K562 (cell line): ENCODE results near the gene TSKS. TPM values are rescaled to one million over a fixed set of nuclear protein-coding genes. Genes with fewer than 3 reads are reported as not detected.

Source experiments
- ATAC-seq: fragments of 200-7000 bp; cut with Tn5 transposase; 3 replicates; pipeline ENCODE4 v1.9.1; 2020; ENCODE audit warnings: moderate library complexity
- BruUV-seq: library from RNA; stranded (reverse); fragments of 400-500 nt; replicated peaks from 2 replicates; lab custom pipeline; 2021; lab: Mats Ljungman, UMichigan
- CTCF ChIA-PET: fragments of 300-600 bp; formaldehyde crosslinking; extraction: SDS; loops from one replicate; lab custom pipeline; 2021; ENCODE audit warnings: low intra/inter-chr PET ratio; lab: Yijun Ruan, JAX
- POLR2A ChIA-PET: fragments of 300-600, 350-650 bp; sonication (Branson Sonifier 250); formaldehyde crosslinking; extraction: SDS; loops from one replicate; lab custom pipeline; 2021; ENCODE audit warnings: antibody characterized with exemption, inconsistent platforms; lab: Yijun Ruan, JAX
- DNase-seq, 4 experiments: peaks; one replicate each; pipeline versions ENCODE4 v3.0.0 to v3.0.0-alpha.2; 2011 to 2018; ENCODE audit warnings: low spot score in 3 of 4, mixed read lengths in 3 of 4; ENCODE audit errors: extremely low read depth in 1 of 4
- FAIRE-seq: peaks from 2 replicates; lab custom pipeline; 2011; peaks lifted over from hg19 to GRCh38; lab: Jason Lieb, UNC
- H2AFZ ChIP-seq: 2 replicates; pipeline ENCODE4 v1.6.0; 2011; ENCODE audit warnings: low read depth, low read length, control low read depth, inconsistent platforms
- H3K27ac ChIP-seq: fragments of 200-600 bp; 3 replicates; pipeline ENCODE4 v1.8.0; 2011; ENCODE audit warnings: low read depth, mild to moderate bottlenecking, control low read depth, inconsistent platforms, low read length, moderate library complexity, mixed read lengths; ENCODE audit errors: extremely low read depth
- H3K27me3 ChIP-seq, 2 experiments: fragments of 300-600 bp in 1 of 2; 2 replicates in 1 of 2; 3 replicates in 1 of 2; pipeline versions ENCODE4 v1.6.0 to v1.8.0; 2011; ENCODE audit warnings: inconsistent platforms in 2 of 2, low read length in 2 of 2, mild to moderate bottlenecking in 1 of 2, mixed read lengths in 1 of 2, moderate library complexity in 1 of 2; ENCODE audit not compliant: control insufficient read depth in 2 of 2, insufficient read depth in 2 of 2
- H3K36me3 ChIP-seq: fragments of 300-600 bp; 3 replicates; pipeline ENCODE4 v1.8.0; 2011; ENCODE audit warnings: mild to moderate bottlenecking, low read length, inconsistent platforms; ENCODE audit not compliant: control insufficient read depth, insufficient read depth
- H3K4me1 ChIP-seq, 2 experiments: fragments of 200-600 bp in 1 of 2; replicated peaks in 1 of 2; 2 replicates in 1 of 2; 3 replicates in 1 of 2; pipeline versions ENCODE4 v1.5.1 to v1.8.0; 2011; ENCODE audit warnings: inconsistent platforms in 2 of 2, low read length in 2 of 2, mild to moderate bottlenecking in 1 of 2, mixed read lengths in 1 of 2, moderate library complexity in 1 of 2; ENCODE audit not compliant: control insufficient read depth in 2 of 2, insufficient read depth in 2 of 2
- H3K4me2 ChIP-seq: 2 replicates; pipeline ENCODE4 v1.6.1; 2011; ENCODE audit warnings: low read length, control low read depth, inconsistent platforms, mixed read lengths; ENCODE audit not compliant: insufficient read depth
- H3K4me3 ChIP-seq: fragments of 200-600 bp; sonication (generic), shearing (Covaris generic); 2 replicates; pipeline ENCODE4 v1.5.1; 2016; ENCODE audit warnings: control low read depth, inconsistent platforms
- H3K79me2 ChIP-seq: fragments of 200-600 bp; 3 replicates; pipeline ENCODE4 v1.8.0; 2011; ENCODE audit warnings: low read length, inconsistent platforms; ENCODE audit not compliant: control insufficient read depth, insufficient read depth
- H3K9ac ChIP-seq, 2 experiments: 2 replicates each; pipeline versions ENCODE4 v1.6.0 to v1.6.1; 2011; ENCODE audit warnings: low read depth in 2 of 2, low read length in 2 of 2, control low read depth in 1 of 2, inconsistent platforms in 1 of 2, mild to moderate bottlenecking in 1 of 2, mixed read lengths in 1 of 2; ENCODE audit not compliant: insufficient read depth in 1 of 2
- H3K9me1 ChIP-seq: one replicate; pipeline ENCODE4 v1.6.0; 2011; ENCODE audit warnings: inconsistent platforms, mild to moderate bottlenecking, low read length, moderate library complexity; ENCODE audit not compliant: control insufficient read depth, insufficient read depth
- H3K9me3 ChIP-seq: replicated peaks from 2 replicates; pipeline ENCODE4 v1.5.1; 2011; ENCODE audit warnings: low read depth, low read length, inconsistent platforms; ENCODE audit not compliant: control insufficient read depth, insufficient read depth
- H4K20me1 ChIP-seq: replicated peaks from 2 replicates; pipeline ENCODE4 v1.6.1; 2011; ENCODE audit warnings: low read length, inconsistent platforms, mixed read lengths; ENCODE audit not compliant: control insufficient read depth, insufficient read depth
- CTBP1 ChIP-seq: fragments of 450-650 bp; IDR thresholded peaks from 2 replicates; pipeline ENCODE4 v1.6.1; 2016; ENCODE audit warnings: borderline replicate concordance
- EGR1 ChIP-seq: fragments of 450-650 bp; conservative IDR thresholded peaks from 2 replicates; pipeline ENCODE4 v1.6.1; 2017; ENCODE audit warnings: mild to moderate bottlenecking
- ERF ChIP-seq: fragments of 450-650 bp; formaldehyde crosslinking; IDR thresholded peaks from 2 replicates; pipeline ENCODE4 v1.4.0; 2020; ENCODE audit warnings: mild to moderate bottlenecking, mixed read lengths
- RERE ChIP-seq: sonication (generic); formaldehyde crosslinking; IDR thresholded peaks from 2 replicates; pipeline ENCODE4 v1.8.0; 2023; ENCODE audit warnings: missing genetic modification reagents, mild to moderate bottlenecking, borderline replicate concordance
- ZNF23 ChIP-seq: fragments of 250-450 bp; sonication (Bioruptor Pico); IDR thresholded peaks from 2 replicates; pipeline ENCODE4 v1.4.0; 2020; ENCODE audit warnings: mild to moderate bottlenecking
- ZNF644 ChIP-seq: fragments of 200-800 bp; sonication (Bioruptor generic); IDR thresholded peaks from 2 replicates; pipeline ENCODE4 v1.6.1; 2016; ENCODE audit warnings: low read depth, missing genetic modification characterization, missing compliant biosample characterization
- WGBS: fragments of 100-300 bp; shearing (Covaris generic); methylation state at CpG from one replicate; pipeline ENCODE4 v1.1.6; 2016; ENCODE audit warnings: low coverage, mixed read lengths; ENCODE audit not compliant: insufficient coverage; ENCODE audit errors: missing lambda C conversion rate; 5-methylcytosine and 5-hydroxymethylcytosine counted together
- in situ Hi-C: fragments of 300-500 bp; cut with MboI; formaldehyde crosslinking; loops from 4 replicates; pipeline ENCODE4 v1.15.0; 2018; ENCODE audit warnings: inconsistent platforms, mixed read lengths
- intact Hi-C: fragments of 100-400 bp; cut with micrococcal nuclease; formaldehyde crosslinking; loops from 2 replicates; pipeline ENCODE4 v1.14.2; 2022
- polyA plus RNA-seq, 8 experiments: library from polyadenylated mRNA; depleted of rRNA in 4 of 8; stranded (reverse) in 5 of 8; unstranded in 3 of 8; fragments of >200 nt; fragmentation: Nextera tagmentation in 2 of 8; fragmentation: Illumina TruSeq in 1 of 8; extraction: Ambion mirVana in 2 of 8; extraction: Trizol in 1 of 8; gene quantifications; 2 replicates each; pipeline versions ENCODE4 v1.2.1 to v1.2.3, GENCODE V29; 2011 to 2014; ENCODE audit warnings: inconsistent platforms in 1 of 8, missing spikeins in 1 of 8
- total RNA-seq, 7 experiments: library from RNA; depleted of rRNA in 6 of 7; stranded (reverse); fragments of >200 nt in 6 of 7; fragmentation: Illumina TruSeq in 2 of 7; extraction: Trizol in 2 of 7; gene quantifications; 2 replicates each; pipeline versions ENCODE4 v1.2.1 to v1.2.3, GENCODE V29; 2011 to 2021; ENCODE audit warnings: low replicate concordance in 1 of 7

The TSKS gene
- total and polyA plus RNA-seq, 9 of the 15 experiments (the other 6 are each of a cell fraction or from before 2014, with no cell fraction given): 0.14 to 4.5 (median 0.80) TPM

GRCh38 chr19:49787746-49788145, 24.6 kb upstream of the TSKS start (continued):
- no peak for TF ChIP-seq ZNF644
- no peak for TF ChIP-seq CTBP1
- no peak for TF ChIP-seq ERF (CRISPR knock-in tag)
- no peak for TF ChIP-seq RERE

- TF ChIP-seq EGR1: peak; percentile 42; the same call in 1 of the 2 replicates
- TF ChIP-seq ZNF23: no peak
- Histone ChIP-seq H4K20me1 (no peaks in the 10 kb centered on the region; the same call in 1 of the 2 replicates), H2AFZ (no peak overlapping the region), H3K9me1 (no peaks in the 10 kb centered on the region), H3K4me1 (peaks cover 0 to 30% of the 10 kb centered on the region in 2 experiments; a peak in 3 of 5 replicates), H3K27me3 (no peaks in the 10 kb centered on the region), H3K79me2 (peaks cover 13% of the 10 kb centered on the region), H3K27ac (no peak overlapping the region), H3K9ac (peak overlapping the region in 1 of 2 experiments; percentile 78; a peak in 2 of 4 replicates), H3K9me3 (no peaks in the 10 kb centered on the region; the same call in 1 of the 2 replicates), H3K4me3 (no peak overlapping the region), H3K36me3 (peaks cover 87% of the 10 kb centered on the region; the same call in 2 of the 3 replicates), H3K4me2 (no peak overlapping the region)
- peak; percentile 59 for FAIRE-seq
- ChIA-PET POLR2A (interaction anchor here (0.6 to 1.3 kb wide), 4 partner anchors 10 to 78 kb away, joined by 3 to 5 read pairs (median 3); no protein-coding TSS in a partner anchor), CTCF (no interaction called here)
- ATAC-seq: no peak
- peak in 3 of 4 experiments; percentile 37 to 51 (median 45) for DNase-seq
- intact Hi-C loops (no loop called here), in situ Hi-C loops (no loop called here)
- WGBS: 71% methylated on average over 9 of the region's 9 CpGs
- BruUV-seq: no TSS peak
These were observed 23.3 kb upstream of the TSKS start for GRCh38 chr19:49786376-49786820.
